SH-SY5Y (cell line): Measurements from ENCODE around the gene SERBP1.

Experiments used
- GATA2 ChIP-seq: IDR thresholded peaks from 2 replicates; pipeline ENCODE4 v1.6.1; 2011; ENCODE audit warnings: mild to moderate bottlenecking, low read depth, low read length
- GATA3 ChIP-seq: IDR thresholded peaks from 2 replicates; pipeline ENCODE4 v1.6.1; 2011; ENCODE audit warnings: low read depth, mild to moderate bottlenecking, low read length, moderate library complexity

DNA sequence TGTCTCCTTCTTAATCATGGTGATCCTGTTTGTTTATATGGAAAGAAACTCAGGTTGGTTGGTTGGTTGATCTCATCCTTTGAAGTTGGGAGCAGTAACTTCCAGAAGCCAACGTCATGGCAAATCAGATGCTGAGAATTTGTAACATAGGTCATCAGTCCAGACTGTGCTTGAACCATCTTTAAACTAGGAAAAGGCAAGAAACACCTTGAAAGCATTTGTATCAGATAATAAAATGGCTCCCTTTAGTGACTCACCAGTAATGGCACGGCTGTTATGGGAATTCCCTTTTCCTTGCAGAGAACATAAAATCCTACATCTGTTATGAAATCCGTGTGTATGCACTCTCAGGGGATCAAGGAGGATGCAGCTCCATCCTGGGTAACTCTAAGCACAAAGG, 58.1 kb downstream of the SERBP1 start:
- TF ChIP-seq GATA2: no peak
- no peak for TF ChIP-seq GATA3
